Right renal cortex interstitium (tissue), 3 donors: ENCODE data around the gene INPP5A. TPM values are rescaled to one million over a fixed set of nuclear protein-coding genes. Genes with fewer than 3 reads are reported as not detected.

Experiments
- DNase-seq, 3 donors: peaks; one replicate each; pipeline ENCODE4 v3.0.0-alpha.2; 2013; ENCODE audit warnings: low read depth in 3 of 3, low spot score in 2 of 3
- polyA plus RNA-seq, 3 donors: library from polyadenylated mRNA; unstranded; fragments of 120-200 nt; gene quantifications; one replicate each; pipeline ENCODE4 v1.2.1, GENCODE V29; 2013; ENCODE audit not compliant: insufficient read length in 3 of 3

INPP5A gene
- polyA plus RNA-seq, 3 donors, result 35.1 to 36.4 (median 35.4) TPM

DNA sequence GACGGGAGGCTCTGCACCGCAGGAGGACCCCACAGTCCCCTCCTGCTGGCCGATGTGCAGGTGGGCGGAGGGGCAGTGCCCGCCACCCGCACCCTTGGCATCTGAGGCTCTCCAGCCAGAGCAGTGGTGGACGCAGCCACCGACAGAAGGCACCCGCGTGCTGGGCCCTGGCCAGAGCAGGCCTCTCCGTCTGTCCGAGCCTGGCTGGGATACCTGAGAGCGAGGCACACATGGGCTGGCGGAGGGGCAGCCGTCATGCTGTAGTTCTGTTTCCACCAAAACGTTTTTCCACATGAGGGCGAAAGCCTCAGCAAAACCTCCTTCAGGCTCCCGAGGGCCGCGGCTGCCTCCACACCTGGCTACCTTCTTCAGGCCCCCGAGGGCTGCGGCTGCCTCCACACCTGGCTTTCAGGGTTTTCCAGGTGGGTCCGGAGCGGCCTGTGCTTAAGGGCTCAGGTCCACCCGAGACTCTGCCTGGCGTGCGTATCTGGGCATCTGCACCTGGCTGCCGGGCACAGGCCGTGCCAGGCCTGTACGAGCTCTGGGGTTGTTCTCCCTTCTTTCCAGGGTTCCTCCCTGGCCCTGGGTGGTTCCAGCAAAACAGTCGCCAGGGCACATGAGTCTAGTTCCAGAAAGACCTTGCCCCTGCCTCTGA, 115.5 kb downstream of the INPP5A start:
- DNase-seq, result no peak

- DNase-seq, result no peak
Measured at GRCh38 chr10:132653721-132654120, 116.1 kb downstream of the INPP5A start.

GRCh38 chr10:132654121-132654571, 116.6 kb downstream of the INPP5A start:
- DNase-seq, result no peak

DNA sequence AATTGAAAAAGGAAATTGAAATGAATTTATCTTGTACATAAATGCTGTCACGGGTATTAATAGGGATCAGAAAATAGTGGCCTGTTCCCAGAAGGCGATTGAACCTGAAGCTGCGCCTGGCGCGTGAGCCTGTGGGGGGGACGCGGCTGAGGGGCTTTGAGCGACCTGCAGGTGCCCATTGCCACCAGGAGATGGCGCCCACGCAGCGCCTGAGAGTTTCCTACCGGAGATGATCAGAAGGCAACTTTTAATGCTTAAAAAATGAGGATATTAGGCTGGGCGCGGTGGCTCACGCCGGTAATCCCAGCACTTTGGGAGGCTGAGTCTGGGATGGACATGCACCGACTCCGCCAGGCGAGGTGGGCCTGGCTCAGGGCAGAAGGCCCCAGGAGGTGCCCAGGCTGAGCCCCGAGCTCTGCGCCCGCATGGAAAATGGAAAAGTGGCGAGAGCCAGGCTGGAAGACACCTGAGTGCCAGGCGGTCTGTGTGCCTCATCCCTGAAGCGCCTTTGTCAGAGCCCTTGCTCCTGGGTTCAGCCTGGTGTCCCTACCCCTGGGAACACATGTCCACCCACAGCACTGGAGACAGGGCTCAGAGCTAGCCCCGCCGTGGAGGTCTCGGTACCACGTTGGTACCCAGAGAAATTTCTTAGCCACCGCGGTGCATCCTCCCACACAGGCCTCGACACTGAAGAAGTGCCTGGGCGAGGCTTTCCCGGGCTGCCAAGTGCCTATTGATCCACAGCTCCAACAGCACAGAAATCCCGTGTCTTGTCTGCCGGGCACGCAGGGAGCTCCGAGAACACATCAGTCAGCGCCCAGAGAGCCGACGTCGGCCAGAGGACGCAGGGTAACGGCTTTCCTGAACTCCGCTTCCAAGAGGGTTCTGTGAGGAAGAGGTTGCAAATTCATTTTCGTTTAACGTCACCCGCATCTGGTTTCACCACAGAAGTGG, 117.4 kb downstream of the INPP5A start:
- no peak for DNase-seq

- DNase-seq, result no peak
Measured at GRCh38 chr10:132655735-132656134, 118.1 kb downstream of the INPP5A start.

GRCh38 chr10:132656283-132657126, 118.9 kb downstream of the INPP5A start:
- no peak for DNase-seq

DNA sequence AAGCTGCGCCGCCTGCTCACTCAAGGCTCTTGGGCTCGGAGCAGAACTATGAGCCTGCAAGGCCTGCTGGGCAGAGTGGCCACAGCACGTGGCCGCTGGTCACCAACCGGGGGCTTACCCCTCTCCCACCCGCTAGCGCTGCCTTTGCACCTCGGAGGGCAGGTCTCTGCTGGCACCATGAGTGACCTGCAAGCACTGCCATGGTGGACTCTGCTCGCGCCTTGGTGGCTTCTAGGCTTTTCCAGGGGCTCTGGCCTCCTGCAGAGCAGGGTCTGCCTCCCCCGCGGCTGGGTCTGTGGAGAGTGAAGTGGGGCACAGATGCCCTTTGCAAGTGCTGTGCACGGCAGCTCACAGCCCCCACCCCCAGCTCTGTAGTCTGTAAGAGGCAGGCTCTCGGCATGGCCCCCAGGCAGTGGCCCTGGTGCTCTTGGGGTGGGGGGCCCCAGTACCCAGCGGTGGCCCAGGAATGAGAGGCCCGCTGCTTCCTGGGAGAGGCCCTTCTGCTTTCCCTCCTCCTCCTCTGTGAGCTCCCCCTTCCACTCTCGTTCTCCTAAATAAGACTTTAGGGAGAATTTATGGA, 119.6 kb downstream of the INPP5A start:
- DNase-seq, result no peak

DNA sequence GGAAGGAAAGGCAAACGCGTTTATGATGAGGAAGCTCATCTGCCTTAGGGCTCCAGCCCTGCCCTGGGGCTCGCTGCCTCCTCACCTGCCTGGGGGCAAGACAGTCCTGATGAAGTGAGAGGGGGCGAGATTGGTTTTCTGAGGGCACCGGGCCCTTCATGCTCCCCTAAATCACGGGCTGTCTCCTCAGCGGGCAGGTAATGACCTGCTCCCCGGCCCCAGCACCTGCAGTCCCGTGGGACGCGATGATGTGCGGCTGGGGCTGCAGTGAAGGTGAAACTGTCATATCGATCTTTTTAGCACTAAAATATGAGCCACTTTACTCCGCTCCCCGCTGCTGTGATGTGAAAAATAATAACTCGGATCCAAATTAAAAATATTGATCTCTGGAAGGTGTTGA, 120.2 kb downstream of the INPP5A start:
- no peak for DNase-seq

- no peak for DNase-seq
Measured at GRCh38 chr10:132658546-132659205, 121.1 kb downstream of the INPP5A start.

DNA sequence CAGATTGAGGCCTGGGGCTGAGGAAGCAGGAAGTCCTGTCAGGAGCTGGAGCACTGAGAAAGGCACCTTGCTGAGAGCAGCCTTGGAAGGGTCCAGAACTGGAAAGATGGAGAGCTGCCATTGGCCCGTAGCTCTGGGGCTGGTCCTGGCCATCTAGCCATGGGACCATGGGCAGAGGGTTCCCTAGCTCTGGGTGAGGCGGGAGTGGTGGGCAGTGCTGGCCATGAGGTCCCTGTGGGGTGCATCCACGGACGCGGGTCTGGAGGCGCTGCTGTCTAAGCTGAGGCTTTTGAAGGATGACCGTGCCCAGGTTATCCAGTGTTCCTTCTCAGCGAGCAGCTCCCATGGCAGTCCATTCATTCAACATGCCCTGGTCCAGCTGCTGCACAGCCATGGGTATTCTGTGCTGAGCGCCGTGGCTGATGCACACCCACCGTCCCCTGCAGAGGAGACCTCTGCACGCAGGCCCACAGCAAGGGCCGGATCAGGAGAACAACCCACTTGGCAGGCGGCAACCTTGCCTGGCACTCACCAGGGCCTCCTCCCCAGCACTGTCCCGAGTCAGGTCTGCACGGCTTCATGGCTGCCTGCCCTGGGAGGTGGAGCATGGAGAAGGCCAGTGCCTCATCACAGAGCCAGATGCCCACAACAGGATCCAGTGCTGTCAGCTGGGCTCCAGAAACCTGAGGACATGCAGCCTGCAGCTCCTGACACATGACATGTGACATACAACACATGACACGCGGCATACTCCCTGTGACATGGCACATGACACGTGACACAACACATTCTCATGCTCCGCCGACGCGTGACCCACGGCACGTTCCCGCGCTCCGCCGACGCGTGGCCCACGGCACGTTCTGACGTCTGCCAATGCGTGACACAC, 121.9 kb downstream of the INPP5A start:
- DNase-seq, result no peak

GRCh38 chr10:132660385-132660784, 122.8 kb downstream of the INPP5A start:
- DNase-seq, result no peak

GRCh38 chr10:132662186-132662920, 124.8 kb downstream of the INPP5A start:
- no peak for DNase-seq

GRCh38 chr10:132663666-132664365, 126.2 kb downstream of the INPP5A start:
- no peak for DNase-seq

- DNase-seq, result no peak
Measured at GRCh38 chr10:132664407-132664806, 126.8 kb downstream of the INPP5A start.

DNA sequence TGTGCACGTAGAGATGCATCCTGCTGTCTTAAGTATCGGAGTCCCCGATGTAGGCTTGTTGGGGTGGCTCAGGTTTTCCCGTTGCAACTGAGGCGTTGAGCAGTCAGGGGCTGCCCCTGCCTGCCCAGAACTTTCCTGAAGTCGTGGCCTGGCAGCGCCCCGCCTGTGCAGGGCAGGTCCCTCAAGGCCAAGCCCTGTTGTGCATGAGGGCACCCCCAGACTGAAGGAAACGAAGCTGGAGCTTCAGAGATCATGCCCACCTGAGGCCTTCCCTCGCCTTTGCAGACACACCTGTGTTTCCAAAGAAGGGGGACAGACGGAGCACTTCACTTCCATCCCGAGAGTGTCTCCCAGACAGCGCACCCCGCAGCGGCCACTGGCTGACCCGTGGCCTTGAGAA, 127.3 kb downstream of the INPP5A start:
- DNase-seq, result no peak

DNA sequence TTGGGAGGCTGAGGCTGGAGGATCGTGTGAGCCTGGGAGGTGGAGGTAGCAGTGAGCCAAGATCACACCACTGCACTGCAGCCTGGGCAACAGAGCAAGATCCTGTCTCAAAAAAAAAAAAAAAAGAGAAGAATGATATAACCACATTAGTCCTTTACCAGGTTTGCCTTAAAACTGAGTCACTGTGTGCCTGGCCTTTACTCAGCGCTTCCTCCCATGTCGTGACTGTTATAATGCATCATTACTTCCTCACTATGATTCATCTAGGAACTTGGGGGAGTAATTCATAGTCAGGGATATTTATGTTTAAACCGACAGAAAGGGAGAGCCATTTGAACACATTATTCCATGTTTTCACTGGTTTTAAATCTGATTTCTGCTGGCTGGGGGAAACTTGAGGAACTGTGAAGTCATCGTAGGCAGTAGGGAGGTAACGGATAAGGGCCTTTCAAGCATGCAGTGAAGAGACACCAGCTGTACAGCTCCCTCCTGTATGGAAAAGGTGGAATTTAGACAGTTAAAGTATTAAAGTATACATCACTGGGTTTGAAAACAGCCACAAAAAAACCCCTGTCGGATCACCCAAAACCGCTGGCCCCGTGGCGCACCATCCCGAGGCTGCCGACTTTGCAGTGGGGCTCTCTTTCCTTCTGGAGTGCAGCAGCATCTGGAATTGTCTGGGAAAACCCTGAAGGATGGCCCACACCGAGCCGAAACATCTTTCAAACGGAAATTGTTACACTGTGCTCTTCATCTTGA, 128.5 kb downstream of the INPP5A start:
- no peak for DNase-seq

- no peak for DNase-seq
Measured at GRCh38 chr10:132666705-132667341, 129.2 kb downstream of the INPP5A start.
